ENCODE measurements around the gene CD24.

The CD24 gene

GRCh38 chr6:106967936-106968555, 6.5 kb downstream of the CD24 start:
- FAIRE-seq, result no peak

GRCh38 chr6:106966671-106967640, 7.6 kb downstream of the CD24 start:
- no peak for FAIRE-seq

DNA sequence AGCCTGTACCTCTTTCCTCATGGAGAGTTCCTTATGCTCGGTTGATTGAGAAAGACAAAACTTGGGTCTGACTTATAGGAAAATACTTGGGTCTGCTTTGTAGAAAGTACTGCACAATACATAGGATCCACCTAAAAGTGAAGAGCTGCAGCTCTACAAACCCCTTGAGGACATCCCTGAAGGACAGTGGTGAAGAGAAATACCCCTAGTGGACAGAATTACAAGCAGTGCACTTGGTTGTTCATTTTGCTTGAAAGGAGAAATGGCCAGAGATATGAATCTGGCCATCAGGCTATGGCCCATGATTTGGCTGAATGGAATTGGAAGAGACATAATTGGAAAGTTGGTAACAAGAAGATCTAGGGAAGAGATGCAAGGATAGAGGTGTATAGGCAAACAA, 8.3 kb downstream of the CD24 start:
- no peak for FAIRE-seq

DNA sequence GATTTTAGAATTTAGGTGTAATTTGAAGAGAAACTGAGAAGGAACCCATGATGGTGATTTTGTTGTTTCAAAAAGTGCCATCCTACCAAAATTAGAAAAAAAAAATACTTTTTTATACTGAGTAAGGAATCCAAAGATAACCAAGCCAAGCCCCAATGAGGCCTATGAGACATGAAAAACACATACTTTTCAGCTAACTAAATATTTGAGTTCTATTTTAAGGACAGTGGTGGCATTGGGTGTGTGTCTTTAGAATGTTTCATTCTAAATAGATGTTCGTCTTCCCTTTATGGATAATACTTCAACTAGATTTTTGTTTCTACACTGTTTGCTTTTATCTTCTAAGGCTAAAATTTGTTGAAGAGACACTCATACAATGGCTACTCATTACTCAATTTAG, 9.6 kb downstream of the CD24 start:
- FAIRE-seq, result no peak

GRCh38 chr6:106964099-106964498, 10.4 kb downstream of the CD24 start:
- no peak for FAIRE-seq

- FAIRE-seq, result no peak
Measured at GRCh38 chr6:106963544-106963943, 11.0 kb downstream of the CD24 start.

GRCh38 chr6:106961801-106962200, 12.7 kb downstream of the CD24 start:
- no peak for FAIRE-seq

- FAIRE-seq, result no peak
Measured at GRCh38 chr6:106961136-106961535, 13.4 kb downstream of the CD24 start.

DNA sequence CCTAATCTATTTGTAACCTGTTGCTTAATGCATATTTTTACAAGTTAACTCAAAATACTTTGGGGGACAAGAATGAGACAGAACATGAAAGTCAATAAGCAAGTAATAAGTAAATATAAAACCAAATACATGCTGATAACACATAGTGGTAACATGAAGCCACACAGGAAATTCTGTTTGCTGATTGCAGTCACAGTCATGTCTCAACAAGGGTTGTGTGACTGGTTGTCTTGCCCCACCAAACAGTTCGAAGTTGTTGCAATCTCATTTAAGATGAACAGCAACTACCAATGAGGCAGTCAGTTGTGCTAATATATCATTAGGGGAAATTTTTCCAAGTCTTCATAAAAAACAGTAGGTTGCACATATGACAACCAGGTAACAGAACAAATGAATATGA, 14.5 kb downstream of the CD24 start:
- no peak for FAIRE-seq

DNA sequence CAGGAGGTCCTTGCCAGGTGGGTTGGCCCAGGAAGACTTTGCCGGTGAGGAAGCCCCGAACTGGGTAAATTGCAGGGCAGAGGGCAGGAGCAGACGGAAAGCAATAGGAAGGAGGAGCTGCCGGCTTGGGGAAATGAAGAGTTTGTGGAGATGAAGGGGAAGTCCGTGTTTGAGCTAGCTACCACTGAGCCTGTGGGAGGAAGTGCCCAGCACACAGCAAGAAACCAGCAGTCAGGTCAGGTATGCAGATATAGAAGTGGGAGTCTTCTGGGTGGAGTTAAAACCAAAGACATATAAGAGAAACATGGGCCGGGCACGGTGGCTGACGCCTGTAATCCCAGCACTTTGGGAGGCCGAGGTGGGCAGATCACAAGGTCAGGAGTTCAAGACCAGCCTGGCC, 34.7 kb downstream of the CD24 start:
- FAIRE-seq, result no peak

DNA sequence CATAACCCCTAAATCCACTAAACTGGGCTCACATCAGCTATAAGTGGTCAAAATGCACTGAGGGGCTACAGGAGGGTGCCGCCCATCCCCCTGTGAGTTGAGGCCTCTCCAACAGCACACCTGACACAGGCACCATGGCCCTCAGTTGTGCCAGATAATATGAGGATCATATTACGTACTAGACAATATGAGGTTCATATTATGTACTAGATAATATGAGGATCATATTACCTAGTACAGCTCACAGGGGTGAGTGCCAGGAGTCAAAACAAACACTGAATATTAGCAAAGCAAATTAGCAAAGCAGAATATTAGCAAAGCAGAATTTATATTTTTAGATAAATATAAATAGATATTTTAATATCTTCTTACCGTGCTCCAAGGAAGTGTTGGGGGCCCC, 35.3 kb downstream of the CD24 start:
- no peak for FAIRE-seq

DNA sequence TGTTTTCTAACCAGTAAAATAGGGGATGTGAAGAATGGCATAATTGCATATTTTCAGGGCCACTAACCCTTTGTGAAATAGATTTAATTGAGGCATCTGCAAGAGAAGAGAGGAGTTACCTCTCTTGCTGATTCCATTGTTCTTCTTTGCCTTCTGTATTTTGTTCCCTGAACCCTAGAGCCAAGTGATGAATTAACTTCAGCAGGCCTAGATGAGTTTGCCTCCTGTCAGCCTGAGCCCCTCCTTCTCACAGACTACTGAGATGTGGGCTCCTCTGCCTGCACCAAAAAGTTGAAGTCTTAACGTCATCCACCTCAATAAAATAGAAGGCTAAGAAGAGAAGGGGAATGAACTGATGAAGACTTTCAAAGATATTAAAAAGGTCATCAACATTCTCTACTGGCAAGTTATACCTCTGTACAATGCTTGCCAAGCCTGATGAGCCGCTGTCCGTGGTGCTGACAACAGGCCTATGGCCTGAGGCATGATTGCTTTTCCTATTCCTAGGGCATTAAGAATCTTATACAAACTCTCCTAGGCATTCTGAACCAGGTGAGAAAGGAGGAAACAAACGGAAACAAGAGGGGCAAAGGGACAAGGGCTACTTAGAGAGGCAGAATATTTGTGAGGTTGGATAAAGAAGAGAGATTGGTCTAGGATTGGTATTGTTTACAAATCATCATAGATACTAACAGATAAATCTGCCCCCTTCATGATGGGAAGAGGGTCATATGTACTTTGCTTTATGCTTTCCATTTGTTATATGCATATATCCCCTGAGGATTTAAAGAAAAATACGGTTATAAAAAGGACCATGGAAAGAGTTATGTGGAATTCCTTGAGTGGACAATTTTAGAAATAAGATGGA, 46.8 kb downstream of the CD24 start:
- no peak for FAIRE-seq

DNA sequence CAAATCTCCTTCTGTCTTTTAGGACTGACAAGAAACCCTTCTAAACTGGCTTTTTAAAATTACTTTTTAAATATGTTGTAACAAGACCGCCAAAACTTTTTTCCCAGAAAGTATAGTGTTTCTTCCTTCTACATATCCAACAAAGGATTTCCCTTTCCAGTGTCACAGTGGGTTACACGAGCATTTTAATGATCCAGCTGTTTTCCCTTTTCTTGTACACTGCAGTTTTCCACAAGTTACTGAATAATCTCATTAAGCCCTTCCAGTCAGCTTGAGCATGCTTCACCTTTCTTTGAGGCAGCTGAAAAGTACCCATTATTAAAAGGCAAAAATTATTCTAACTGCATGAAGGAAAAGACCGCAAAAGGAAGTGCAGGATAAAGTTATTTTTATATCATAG, 48.6 kb downstream of the CD24 start:
- no peak for FAIRE-seq

GRCh38 chr6:106924694-106925523, 49.6 kb downstream of the CD24 start:
- FAIRE-seq, result no peak

DNA sequence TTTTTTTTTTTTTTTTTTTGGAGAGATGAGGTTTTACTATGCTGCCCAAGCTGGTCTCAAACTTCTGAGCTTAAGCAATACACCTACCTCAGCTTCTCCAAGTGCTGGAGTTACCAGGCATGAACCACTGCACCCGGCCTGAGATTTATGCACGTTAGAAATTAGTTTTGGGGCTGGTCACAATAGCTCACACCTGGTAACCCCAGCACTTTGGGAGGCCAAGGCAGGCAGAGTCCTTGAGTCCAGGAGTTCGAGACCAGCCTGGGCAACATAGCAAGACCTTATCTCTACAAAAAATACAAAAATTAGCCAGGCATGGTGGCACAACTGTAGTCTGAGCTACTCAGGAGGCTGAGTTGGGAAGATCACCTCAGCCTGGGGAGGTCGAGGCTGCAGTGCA, 51.9 kb downstream of the CD24 start:
- FAIRE-seq, result no peak
